ENCODE data around the gene MCCC1. TPM values are rescaled to one million over a fixed set of nuclear protein-coding genes. Genes with fewer than 3 reads are reported as not detected.

The MCCC1 gene
- total RNA-seq, 1 experiment from 2014 or later: 52.6 TPM

GRCh38 chr3:183128709-183129108, 29.4 kb upstream of the MCCC1 start:
- intact Hi-C loops (cut with micrococcal nuclease; ENCODE audit: unreplicated experiment): loop anchor here (10.0 kb wide), 1 partner anchor 756 kb away; the partner anchor contains the start of gene PARL
- TF ChIP-seq CTCF (conservative IDR thresholded peaks at IDR 0.05) (no peak), EZH2 (IDR thresholded peaks at IDR 0.05; ENCODE audit: low read depth) (no peak)
- CTCF ChIA-PET: no interaction called here
- peaks cover 10% of the 10 kb centered on the region for H3K9me3 ChIP-seq (ENCODE audit: insufficient read depth, low read depth)
- POLR2A ChIA-PET (ENCODE audit: unreplicated experiment): interaction anchor here (0.6 kb wide), 1 partner anchor 56 kb away, joined by 7 read pairs; no protein-coding TSS in a partner anchor
- H2AFZ ChIP-seq: no peak overlapping the region
- no peaks in the 10 kb centered on the region for H4K20me1 ChIP-seq (ENCODE audit: insufficient read depth)
- DNase-seq: peak in 1 of 2 experiments; percentile 70
- H3K27me3 ChIP-seq (ENCODE audit: insufficient read depth, low read depth): no peaks in the 10 kb centered on the region
- no peak overlapping the region for H3K4me3 ChIP-seq
- H3K79me2 ChIP-seq (ENCODE audit: low read depth): no peaks in the 10 kb centered on the region
- H3K4me1 ChIP-seq (replicated peaks; ENCODE audit: insufficient read depth): peaks cover 13% of the 10 kb centered on the region
- H3K36me3 ChIP-seq (ENCODE audit: low read depth): no peaks in the 10 kb centered on the region
- H3K4me2 ChIP-seq: no peak overlapping the region
- BruUV-seq (replicated peaks): no TSS peak
- H3K27ac ChIP-seq: no peak overlapping the region; the same call in 1 of the 2 replicates
- H3K9me2 ChIP-seq (ENCODE audit: insufficient read depth): no peaks in the 10 kb centered on the region
- H3F3A ChIP-seq (ENCODE audit: insufficient read depth, low read depth): peaks cover 11% of the 10 kb centered on the region; the same call in 1 of the 2 replicates

GRCh38 chr3:183123891-183124290, 24.6 kb upstream of the MCCC1 start:
- intact Hi-C loops (cut with micrococcal nuclease; ENCODE audit: unreplicated experiment): loop anchor here (2.0 to 10.0 kb wide), 5 partner anchors 128 to 1165 kb away; partner anchors contain the start of genes B3GNT5 and PARL
- Histone ChIP-seq H3K9me3 (ENCODE audit: insufficient read depth, low read depth) (peaks cover 4% of the 10 kb centered on the region), H3K4me2 (no peak overlapping the region), H3K9me2 (ENCODE audit: insufficient read depth) (no peaks in the 10 kb centered on the region), H3K27me3 (ENCODE audit: insufficient read depth, low read depth) (no peaks in the 10 kb centered on the region), H3K36me3 (ENCODE audit: low read depth) (no peaks in the 10 kb centered on the region), H4K20me1 (ENCODE audit: insufficient read depth) (no peaks in the 10 kb centered on the region), H3F3A (ENCODE audit: insufficient read depth, low read depth) (peaks cover 13% of the 10 kb centered on the region; the same call in 1 of the 2 replicates), H3K4me3 (no peak overlapping the region), H3K79me2 (ENCODE audit: low read depth) (no peaks in the 10 kb centered on the region), H3K4me1 (replicated peaks; ENCODE audit: insufficient read depth) (peaks cover 22% of the 10 kb centered on the region), H3K27ac (no peak overlapping the region; the same call in 1 of the 2 replicates), H2AFZ (no peak overlapping the region)
- BruUV-seq (replicated peaks): no TSS peak
- ChIA-PET CTCF (interaction anchor here (1.0 to 1.7 kb wide), 2 partner anchors 60 to 410 kb away, joined by 3 to 5 read pairs; no protein-coding TSS in a partner anchor), POLR2A (ENCODE audit: unreplicated experiment) (no interaction called here)
- DNase-seq: peak in 1 of 2 experiments; percentile 75
- TF ChIP-seq EZH2 (IDR thresholded peaks at IDR 0.05; ENCODE audit: low read depth) (no peak), CTCF (conservative IDR thresholded peaks at IDR 0.05) (no peak)

GRCh38 chr3:183122257-183122932, 23.1 kb upstream of the MCCC1 start:
- Histone ChIP-seq H3K9me2 (ENCODE audit: insufficient read depth) (no peaks in the 10 kb centered on the region), H3K27me3 (ENCODE audit: insufficient read depth, low read depth) (no peaks in the 10 kb centered on the region), H3K36me3 (ENCODE audit: low read depth) (no peaks in the 10 kb centered on the region), H3F3A (ENCODE audit: insufficient read depth, low read depth) (peaks cover 10% of the 10 kb centered on the region; the same call in 1 of the 2 replicates), H3K4me3 (no peak overlapping the region), H4K20me1 (ENCODE audit: insufficient read depth) (no peaks in the 10 kb centered on the region), H3K4me2 (no peak overlapping the region), H3K4me1 (replicated peaks; ENCODE audit: insufficient read depth) (peaks cover 17% of the 10 kb centered on the region), H3K79me2 (ENCODE audit: low read depth) (no peaks in the 10 kb centered on the region), H3K27ac (no peak overlapping the region), H2AFZ (no peak overlapping the region), H3K9me3 (ENCODE audit: insufficient read depth, low read depth) (no peaks in the 10 kb centered on the region)
- peak; percentile 9 to 51 for DNase-seq
- BruUV-seq (replicated peaks): no TSS peak
- ChIA-PET POLR2A (ENCODE audit: unreplicated experiment) (no interaction called here), CTCF (interaction anchor here (0.6 to 1.7 kb wide), 5 partner anchors 55 to 408 kb away, joined by 3 to 11 read pairs (median 5); no protein-coding TSS in a partner anchor)
- TF ChIP-seq CTCF (conservative IDR thresholded peaks at IDR 0.05) (peak; percentile 99), EZH2 (IDR thresholded peaks at IDR 0.05; ENCODE audit: low read depth) (no peak)
- intact Hi-C loops (cut with micrococcal nuclease; ENCODE audit: unreplicated experiment): loop anchor here (1.0 to 10.0 kb wide), 10 partner anchors 57 to 1166 kb away; partner anchors contain the start of genes B3GNT5 and PARL

Data from PC-9 (cell line).